Heart right ventricle (tissue), 16 donors: ENCODE data around the gene TMTC3. TPM values are rescaled to one million over a fixed set of nuclear protein-coding genes. Genes with fewer than 3 reads are reported as not detected.
A peak's percentile ranks its signal among the peaks of the same experiment; 100 is the strongest.

Experiments
- ATAC-seq, 8 donors: fragments of 200-7000 bp; cut with Tn5 transposase; one replicate each; pipeline ENCODE4 v1.9.1; 2020; ENCODE audit warnings: mild to moderate bottlenecking in 8 of 8, moderate library complexity in 8 of 8, moderate number of reproducible peaks in 1 of 8
- DNase-seq, 2 donors: peaks; one replicate each; pipeline ENCODE4 v3.0.0-alpha.2; 2020
- H3K27ac ChIP-seq, 10 donors: fragments of 200-600 bp; sonication (generic) in 2 of 10; one replicate each; pipeline versions ENCODE4 v1.5.0 to v1.8.0; 2020 to 2022; ENCODE audit warnings: mild to moderate bottlenecking in 3 of 10
- H3K27me3 ChIP-seq, 7 donors: fragments of 200-600 bp; one replicate each; pipeline ENCODE4 v1.8.0; 2021 to 2022; ENCODE audit warnings: mild to moderate bottlenecking in 2 of 7
- H3K36me3 ChIP-seq, 9 donors: fragments of 200-600 bp; sonication (generic) in 1 of 9; one replicate each; pipeline versions ENCODE4 v1.5.0 to v1.8.0; 2020 to 2022; ENCODE audit warnings: mild to moderate bottlenecking in 2 of 9
- H3K4me1 ChIP-seq, 9 donors: fragments of 200-600 bp; sonication (generic) in 1 of 9; one replicate each; pipeline versions ENCODE4 v1.5.0 to v1.8.0; 2020 to 2022; ENCODE audit warnings: mild to moderate bottlenecking in 4 of 9
- H3K4me3 ChIP-seq, 10 donors: fragments of 200-600 bp; sonication (generic) in 2 of 10; one replicate each; pipeline versions ENCODE4 v1.5.0 to v1.8.0; 2020 to 2022; ENCODE audit warnings: mild to moderate bottlenecking in 7 of 10, moderate library complexity in 2 of 10
- H3K9me3 ChIP-seq, 11 donors: fragments of 200-600 bp in 10 of 11; sonication (generic) in 2 of 11; one replicate each; pipeline versions ENCODE4 v1.5.0 to v1.8.0; 2013 to 2022; ENCODE audit warnings: mild to moderate bottlenecking in 2 of 11, control low read depth in 1 of 11, moderate library complexity in 1 of 11
- CTCF ChIP-seq, 9 donors: fragments of 200-600 bp; sonication (generic) in 2 of 9; IDR thresholded peaks; one replicate each; pipeline versions ENCODE4 v1.5.0 to v1.8.0; 2021 to 2022; ENCODE audit warnings: antibody characterized with exemption in 9 of 9, mild to moderate bottlenecking in 5 of 9, moderate library complexity in 1 of 9
- WGBS, 2 donors: extraction: QIAGEN DNeasy Blood & Tissue Kit; methylation state at CpG; one replicate each; pipeline ENCODE4 v1.1.7; 2013; ENCODE audit warnings: inconsistent platforms in 1 of 2; 5-methylcytosine and 5-hydroxymethylcytosine counted together
- intact Hi-C, 10 donors: fragments of 100-400 bp; cut with DNase I; formaldehyde crosslinking; loops; one replicate each; pipeline versions ENCODE4 v1.11.1 to v1.14.2; 2022
- polyA plus RNA-seq, 2 donors: library from polyadenylated mRNA; stranded (reverse); fragments of 200-250 nt; gene quantifications; one replicate each; pipeline ENCODE4 v1.2.3, GENCODE V29; 2013
- total RNA-seq, 10 donors: library from RNA; stranded (reverse); fragmentation: NEBNext Ultra II Directional in 3 of 10; extraction: Animal tissue kit (Norgen Biotek cat#: 25700) in 3 of 10; gene quantifications; one replicate each; pipeline versions ENCODE4 v1.2.1 to v1.2.4, GENCODE V29; 2021 to 2023
- donor health status: Arrhythmogenic right ventricular cardiomyopathy.
- donor health status: ischemic (EF 13 %, LVEDD 7.1; RV severe dilation, severe dysfunction).
- donor health status: healthy with polysubstance abuse.
- donor health status: DM: no; HTN: yes; CAD: no.
- donor health status: DM: no; HTN: no; CAD: no.
- donor health status: ischemic (EF 25% LVEDD 6.9; RV normal size, moderate dysfunction).
- donor health status: ischemic (EF 25% LVEDD 5.7; RV mildly dilated, moderate dysfunction).
- donor health status: healthy.
- donor health status: DM: yes; HTN: yes; CAD: no.
- donor health status: Ischemic cardiomyopathy.
- donor health status: ischemic (EF 35%, LVEDD 5.7; RV mildly dilated, moderate dysfunction).
- donor health status: nonischemic (EF 11% LVEDD 7.7; RV severe dilation, severe dysfunction).
- donor health status: DM: yes; HTN: yes; CAD: no.
- donor health status: PGD.
- donor health status: ischemic (EF 29% LVEDD 5.4; RV normal size, mild dysfunction).
- donor health status: nonischemic (EF 23%, LVEDD 6.1; RV moderate dilation, normal function).

Gene TMTC3
- total and polyA plus RNA-seq, 12 donors, result 2.7 to 11.9 (median 8.6) TPM

- intact Hi-C loops, result no loop called here
- ATAC-seq, result no peak
- Histone ChIP-seq H3K4me3 (no peak overlapping the region), H3K27ac (no peak overlapping the region), H3K4me1 (no peaks in the 10 kb centered on the region), H3K36me3 (no peaks in the 10 kb centered on the region), H3K9me3 (peaks cover 0 to 6% (median 0%) of the 10 kb centered on the region in 11 donors), H3K27me3 (no peaks in the 10 kb centered on the region)
- DNase-seq, result no peak
- no peak for TF ChIP-seq CTCF (IDR thresholded peaks at IDR 0.05)
These were observed 95.8 kb downstream of the TMTC3 start for GRCh38 chr12:88237954-88238353.

DNA sequence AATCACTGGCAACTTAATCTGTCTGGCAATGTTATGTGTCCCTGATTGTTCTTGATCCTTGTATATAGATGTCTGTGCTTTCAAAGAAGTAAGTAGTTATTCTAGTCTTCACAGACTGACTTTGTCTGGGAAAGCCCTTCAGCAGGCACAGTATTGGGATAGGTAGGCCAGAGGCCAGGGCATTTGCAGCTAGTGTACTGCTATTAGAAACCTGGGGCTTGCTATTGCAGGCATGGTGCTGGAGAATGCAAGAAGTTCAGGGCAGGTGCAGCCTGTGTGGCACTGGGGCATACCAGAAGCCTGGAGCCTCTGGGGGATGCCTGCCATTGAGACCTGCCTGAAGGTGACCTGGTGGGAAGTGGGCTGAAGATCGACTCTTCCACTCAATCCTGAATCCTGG lies 96.3 kb downstream of the TMTC3 start:
- H3K27me3 ChIP-seq, result no peaks in the 10 kb centered on the region
- peaks cover 0 to 6% (median 0%) of the 10 kb centered on the region in 11 donors for H3K9me3 ChIP-seq
- DNase-seq (no peak), ATAC-seq (no peak)
- 96 to 100% methylated on average over 1 of the region's 1 CpG for WGBS, 2 donors
- intact Hi-C loops, result no loop called here
- no peak overlapping the region for H3K4me3 ChIP-seq
- H3K27ac ChIP-seq, result no peak overlapping the region
- H3K36me3 ChIP-seq, result no peaks in the 10 kb centered on the region
- H3K4me1 ChIP-seq, result no peaks in the 10 kb centered on the region
- no peak for TF ChIP-seq CTCF (IDR thresholded peaks at IDR 0.05)

GRCh38 chr12:88241862-88242570 lies 99.9 kb downstream of the TMTC3 start:
- DNase-seq (no peak), ATAC-seq (peak in 2 of 8 donors; percentile 62 to 80)
- no peak for TF ChIP-seq CTCF (IDR thresholded peaks at IDR 0.05)
- H3K27me3 ChIP-seq, result no peaks in the 10 kb centered on the region
- peak overlapping the region in 3 of 10 donors; percentile 11 to 51 (median 24) for H3K27ac ChIP-seq
- H3K9me3 ChIP-seq, result peaks cover 0 to 6% (median 0%) of the 10 kb centered on the region in 11 donors
- H3K36me3 ChIP-seq, result no peaks in the 10 kb centered on the region
- H3K4me1 ChIP-seq, result peaks cover 0 to 4% (median 0%) of the 10 kb centered on the region in 9 donors
- H3K4me3 ChIP-seq, result no peak overlapping the region
- intact Hi-C loops, result no loop called here
- WGBS, 2 donors, result 90 to 95% methylated on average over 4 of the region's 4 CpGs

DNA sequence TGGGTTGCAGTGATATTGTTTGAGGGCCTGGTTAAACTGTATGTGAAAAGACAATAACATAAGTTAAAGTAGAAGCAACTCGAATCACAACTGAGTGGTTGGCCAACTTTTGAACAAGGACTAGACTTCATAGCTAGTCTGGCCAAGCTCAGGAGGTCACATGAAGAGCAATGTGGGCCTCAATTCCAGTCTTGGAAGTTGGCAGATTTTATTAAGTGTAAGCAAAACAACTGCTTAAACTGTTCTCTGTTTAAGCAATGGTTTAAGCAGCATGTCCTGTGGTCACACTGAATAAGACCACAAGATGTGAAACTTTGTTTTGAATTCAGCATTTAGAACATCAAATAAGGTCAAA lies 100.4 kb downstream of the TMTC3 start:
- 75 to 81% methylated on average over 1 of the region's 1 CpG for WGBS, 2 donors
- Histone ChIP-seq H3K4me3 (no peak overlapping the region), H3K9me3 (peaks cover 0 to 6% (median 0%) of the 10 kb centered on the region in 11 donors), H3K36me3 (no peaks in the 10 kb centered on the region), H3K4me1 (peaks cover 0 to 4% (median 0%) of the 10 kb centered on the region in 9 donors), H3K27me3 (no peaks in the 10 kb centered on the region), H3K27ac (peak overlapping the region in 3 of 10 donors; percentile 11 to 51 (median 24))
- TF ChIP-seq CTCF (IDR thresholded peaks at IDR 0.05), result no peak
- DNase-seq (no peak), ATAC-seq (peak in 1 of 8 donors; percentile 22)
- intact Hi-C loops, result no loop called here
